Testis (tissue), 3 donors: ENCODE results near the gene SEC31A. TPM values are rescaled to one million over a fixed set of nuclear protein-coding genes. Genes with fewer than 3 reads are reported as not detected.

Source experiments
- DNase-seq: peaks from one replicate; pipeline ENCODE4 v3.0.0-alpha.2; 2019
- H3K27ac ChIP-seq, 2 donors: fragments of 200-600 bp; sonication (generic); one replicate each; pipeline ENCODE4 v1.5.1; 2019
- H3K27me3 ChIP-seq: fragments of 200-600 bp; sonication (generic); one replicate; pipeline ENCODE4 v1.5.1; 2019
- H3K36me3 ChIP-seq: fragments of 200-600 bp; sonication (generic); one replicate; pipeline ENCODE4 v1.5.1; 2017; ENCODE audit warnings: low read depth; ENCODE audit errors: missing control alignments
- H3K4me1 ChIP-seq: fragments of 200-600 bp; sonication (generic); one replicate; pipeline ENCODE4 v1.5.1; 2019
- H3K4me3 ChIP-seq, 2 donors: fragments of 200-600 bp; sonication (generic); one replicate each; pipeline ENCODE4 v1.5.1; 2017 to 2019
- H3K9me3 ChIP-seq: fragments of 200-600 bp; sonication (generic); one replicate; pipeline ENCODE4 v1.5.1; 2017
- CTCF ChIP-seq, 3 experiments: fragments of 450-650 bp in 2 of 3; fragments of 200-600 bp in 1 of 3; sonication (generic) in 1 of 3; IDR thresholded peaks; one replicate each; pipeline ENCODE4 v1.5.1; 2016 to 2019; ENCODE audit warnings: antibody characterized with exemption in 3 of 3, mild to moderate bottlenecking in 2 of 3, moderate library complexity in 1 of 3
- POLR2A ChIP-seq: fragments of 450-650 bp; IDR thresholded peaks from one replicate; pipeline ENCODE4 v1.6.1; 2017; ENCODE audit warnings: antibody characterized with exemption, mild to moderate bottlenecking, moderate library complexity
- WGBS, 2 donors: methylation state at CpG; one replicate each; pipeline ENCODE4 v1.1.5; 2018; 5-methylcytosine and 5-hydroxymethylcytosine counted together
- intact Hi-C: fragments of 100-400 bp; cut with DNase I; formaldehyde crosslinking; loops from one replicate; pipeline ENCODE4 v1.15.1; 2023; ENCODE audit warnings: low total_unique reads
- polyA plus RNA-seq: library from polyadenylated mRNA; stranded (reverse); fragments of 350-450 nt; fragmentation: Illumina TruSeq; extraction: RNeasy Lipid Tissue Mini Kit (QIAGEN cat#74804); gene quantifications from one replicate; pipeline ENCODE4 v1.2.3, GENCODE V29; 2014; ENCODE audit warnings: low read depth, low replicate concordance; ENCODE audit not compliant: insufficient read depth
- total RNA-seq, 2 donors: library from RNA; depleted of rRNA; stranded (reverse); fragments of >200 nt; gene quantifications; one replicate each; pipeline ENCODE4 v1.2.3, GENCODE V29; 2016

Gene SEC31A
- total and polyA plus RNA-seq, 3 donors from 2014 or later: 131 to 191 (median 168) TPM

- 32 to 36% methylated on average over 7 of the region's 7 CpGs for WGBS, 2 donors
- DNase-seq: peak; percentile 54
- Histone ChIP-seq H3K36me3 (no peaks in the 10 kb centered on the region), H3K4me3 (peak overlapping the region in 1 of 2 donors; percentile 72), H3K9me3 (no peaks in the 10 kb centered on the region), H3K27me3 (no peaks in the 10 kb centered on the region), H3K27ac (peak overlapping the region in 1 of 2 donors; percentile 99), H3K4me1 (peaks cover 15% of the 10 kb centered on the region)
- intact Hi-C loops: loop anchor here (10.0 kb wide), 1 partner anchor 136 kb away; the partner anchor contains the start of gene COPS4
- TF ChIP-seq POLR2A: no peak
- peak in 2 of 3 experiments; percentile 16 to 39 for TF ChIP-seq CTCF (IDR thresholded peaks at IDR 0.05)
Measured at GRCh38 chr4:82898322-82899243, 7.6 kb upstream of the SEC31A start.

GRCh38 chr4:82896755-82897154 lies 5.8 kb upstream of the SEC31A start:
- TF ChIP-seq POLR2A: no peak
- no peak for TF ChIP-seq CTCF (IDR thresholded peaks at IDR 0.05)
- peaks cover 15% of the 10 kb centered on the region for H3K4me1 ChIP-seq
- no peak overlapping the region for H3K4me3 ChIP-seq
- H3K27me3 ChIP-seq: no peaks in the 10 kb centered on the region
- intact Hi-C loops: loop anchor here (10.0 kb wide), 1 partner anchor 138 kb away; the partner anchor contains the start of gene COPS4
- no peaks in the 10 kb centered on the region for H3K9me3 ChIP-seq
- H3K36me3 ChIP-seq: no peaks in the 10 kb centered on the region
- WGBS, 2 donors: 59 to 66% methylated on average over 1 of the region's 1 CpG
- no peak overlapping the region for H3K27ac ChIP-seq
- DNase-seq: no peak

- 79 to 86% methylated on average over 3 of the region's 3 CpGs for WGBS, 2 donors
- intact Hi-C loops: loop anchor here (10.0 kb wide), 1 partner anchor 141 kb away; the partner anchor contains the start of gene COPS4
Measured at GRCh38 chr4:82893942-82894341, 3.0 kb upstream of the SEC31A start.

GRCh38 chr4:82892467-82892802 lies 1.5 kb upstream of the SEC31A start:
- intact Hi-C loops: loop anchor here (10.0 kb wide), 1 partner anchor 142 kb away; the partner anchor contains the start of gene COPS4
- no peaks in the 10 kb centered on the region for H3K9me3 ChIP-seq
- no peak for DNase-seq
- H3K4me1 ChIP-seq: peaks cover 12% of the 10 kb centered on the region
- no peak for TF ChIP-seq POLR2A
- TF ChIP-seq CTCF (IDR thresholded peaks at IDR 0.05): no peak
- no peak overlapping the region for H3K4me3 ChIP-seq
- H3K27ac ChIP-seq: no peak overlapping the region
- no peaks in the 10 kb centered on the region for H3K27me3 ChIP-seq
- H3K36me3 ChIP-seq: no peaks in the 10 kb centered on the region
- WGBS, 2 donors: 67 to 71% methylated on average over 1 of the region's 1 CpG

More at GRCh38 chr4:82893942-82894341, 3.0 kb upstream of the SEC31A start:
- Histone ChIP-seq H3K27me3 (no peaks in the 10 kb centered on the region), H3K4me1 (peaks cover 18% of the 10 kb centered on the region), H3K27ac (no peak overlapping the region), H3K36me3 (no peaks in the 10 kb centered on the region), H3K4me3 (no peak overlapping the region), H3K9me3 (no peaks in the 10 kb centered on the region)
- TF ChIP-seq POLR2A: no peak
- TF ChIP-seq CTCF (IDR thresholded peaks at IDR 0.05): no peak
- DNase-seq: no peak
